Stomach (tissue), 9 donors: ENCODE results near the gene STC2. TPM values are rescaled to one million over a fixed set of nuclear protein-coding genes. Genes with fewer than 3 reads are reported as not detected.

Source experiments
- DNase-seq, 2 donors: peaks; one replicate each; pipeline versions ENCODE4 v3.0.0 to v3.0.0-alpha.2; 2013 to 2019
- H3K27ac ChIP-seq, 5 donors: fragments of 200-600 bp in 4 of 5; sonication (generic) in 4 of 5; one replicate each; pipeline ENCODE4 v1.5.1; 2013 to 2019; ENCODE audit warnings: mild to moderate bottlenecking in 1 of 5, moderate library complexity in 1 of 5
- H3K27me3 ChIP-seq, 3 donors: fragments of 200-600 bp; sonication (generic); one replicate each; pipeline ENCODE4 v1.5.1; 2017 to 2019; ENCODE audit warnings: mixed run types in 1 of 3
- H3K36me3 ChIP-seq, 4 donors: fragments of 200-600 bp; sonication (generic); 1 replicate in 3 of 4; 2 replicates in 1 of 4; pipeline ENCODE4 v1.5.1; 2016 to 2019
- H3K4me1 ChIP-seq, 4 donors: fragments of 200-600 bp; sonication (generic); one replicate each; pipeline ENCODE4 v1.5.1; 2016 to 2019
- H3K4me3 ChIP-seq, 4 donors: fragments of 200-600 bp; sonication (generic) in 3 of 4; one replicate each; pipeline ENCODE4 v1.5.1; 2016 to 2019; ENCODE audit warnings: mild to moderate bottlenecking in 1 of 4
- H3K9me3 ChIP-seq, 4 donors: fragments of 200-600 bp; sonication (generic); one replicate each; pipeline ENCODE4 v1.5.1; 2016 to 2019
- EP300 ChIP-seq: sonication (generic); formaldehyde crosslinking; IDR thresholded peaks from one replicate; pipeline ENCODE4 v1.6.1; 2017; ENCODE audit warnings: antibody characterized with exemption
- POLR2A ChIP-seq, 4 donors: fragments of 450-650 bp; IDR thresholded peaks; one replicate each; pipeline ENCODE4 v1.6.1; 2016; ENCODE audit warnings: antibody characterized with exemption in 4 of 4, control low read depth in 2 of 4, mild to moderate bottlenecking in 1 of 4, moderate library complexity in 1 of 4
- POLR2AphosphoS5 ChIP-seq, 3 donors: sonication (generic); formaldehyde crosslinking; IDR thresholded peaks; one replicate each; pipeline ENCODE4 v1.6.1; 2016; ENCODE audit warnings: antibody characterized with exemption in 3 of 3
- WGBS, 5 donors: extraction: QIAGEN DNeasy Blood & Tissue Kit in 3 of 5; methylation state at CpG; one replicate each; pipeline versions ENCODE4 v1.1.5 to v1.1.7; 2013 to 2018; 5-methylcytosine and 5-hydroxymethylcytosine counted together
- intact Hi-C: fragments of 100-400 bp; cut with DNase I; formaldehyde crosslinking; loops from one replicate; pipeline ENCODE4 v1.15.1; 2023; ENCODE audit warnings: low total_unique reads
- polyA plus RNA-seq, 3 donors: library from polyadenylated mRNA; stranded (reverse); fragments of 200-250 nt; gene quantifications; one replicate each; pipeline ENCODE4 v1.2.3, GENCODE V29; 2013
- total RNA-seq, 5 donors: library from RNA; depleted of rRNA; stranded (reverse); fragments of >200 nt; gene quantifications; one replicate each; pipeline versions ENCODE4 v1.1.0 to v1.2.3, GENCODE V29; 2014 to 2016
- TF ChIP-seq, protein P1 (sequence below), 7 experiments: fragments of 450-650 bp in 4 of 7; fragments of 200-600 bp in 3 of 7; sonication (generic) in 3 of 7; IDR thresholded peaks; one replicate each; pipeline ENCODE4 v1.5.1; 2016 to 2019; ENCODE audit warnings: antibody characterized with exemption in 7 of 7, control low read depth in 2 of 7, mild to moderate bottlenecking in 1 of 7
- donor health status: healthy with polysubstance abuse.
- donor health status: Bipolar disorder and iron deficiency.
- donor health status: healthy.

Gene STC2
- total and polyA plus RNA-seq, 8 donors: 0.15 to 2.6 (median 0.89) TPM; not detected in 1

DNA sequence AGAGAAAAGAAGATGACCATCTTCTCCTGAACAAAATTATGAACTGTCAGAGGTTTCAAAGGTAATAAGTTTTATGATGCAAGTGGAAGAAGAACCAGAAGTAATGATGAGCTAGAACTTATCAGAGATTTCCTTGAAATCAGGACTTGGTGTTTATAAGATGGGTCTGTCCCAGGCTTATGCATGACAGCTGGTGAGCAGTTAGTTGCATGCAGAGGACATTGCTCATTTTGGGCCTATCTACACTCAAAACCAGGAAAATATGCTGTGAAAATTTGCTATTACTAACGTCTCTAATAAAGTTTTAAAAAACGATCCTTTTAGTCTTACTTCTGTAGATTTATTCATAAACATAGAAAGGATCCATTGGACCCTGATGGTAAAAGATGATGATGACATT, 6.6 kb upstream of the STC2 start:
- H3K4me3 ChIP-seq: no peak overlapping the region
- H3K4me1 ChIP-seq: peaks cover 2 to 3% (median 3%) of the 10 kb centered on the region in 4 donors
- H3K27ac ChIP-seq: no peak overlapping the region
- H3K36me3 ChIP-seq: no peaks in the 10 kb centered on the region
- DNase-seq: no peak
- TF ChIP-seq POLR2AphosphoS5 (IDR thresholded peaks at IDR 0.05) (no peak), EP300 (no peak), POLR2A (IDR thresholded peaks at IDR 0.05) (no peak)
- TF ChIP-seq, protein P1, sequence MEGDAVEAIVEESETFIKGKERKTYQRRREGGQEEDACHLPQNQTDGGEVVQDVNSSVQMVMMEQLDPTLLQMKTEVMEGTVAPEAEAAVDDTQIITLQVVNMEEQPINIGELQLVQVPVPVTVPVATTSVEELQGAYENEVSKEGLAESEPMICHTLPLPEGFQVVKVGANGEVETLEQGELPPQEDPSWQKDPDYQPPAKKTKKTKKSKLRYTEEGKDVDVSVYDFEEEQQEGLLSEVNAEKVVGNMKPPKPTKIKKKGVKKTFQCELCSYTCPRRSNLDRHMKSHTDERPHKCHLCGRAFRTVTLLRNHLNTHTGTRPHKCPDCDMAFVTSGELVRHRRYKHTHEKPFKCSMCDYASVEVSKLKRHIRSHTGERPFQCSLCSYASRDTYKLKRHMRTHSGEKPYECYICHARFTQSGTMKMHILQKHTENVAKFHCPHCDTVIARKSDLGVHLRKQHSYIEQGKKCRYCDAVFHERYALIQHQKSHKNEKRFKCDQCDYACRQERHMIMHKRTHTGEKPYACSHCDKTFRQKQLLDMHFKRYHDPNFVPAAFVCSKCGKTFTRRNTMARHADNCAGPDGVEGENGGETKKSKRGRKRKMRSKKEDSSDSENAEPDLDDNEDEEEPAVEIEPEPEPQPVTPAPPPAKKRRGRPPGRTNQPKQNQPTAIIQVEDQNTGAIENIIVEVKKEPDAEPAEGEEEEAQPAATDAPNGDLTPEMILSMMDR (IDR thresholded peaks at IDR 0.05): no peak
- intact Hi-C loops: loop anchor here (5.0 kb wide), 1 partner anchor 43 kb away; no protein-coding TSS in a partner anchor
- peaks cover 0 to 42% (median 4%) of the 10 kb centered on the region in 3 donors for H3K27me3 ChIP-seq
- 68 to 80% (median 70%) methylated on average over 2 of the region's 2 CpGs for WGBS, 5 donors
- no peaks in the 10 kb centered on the region for H3K9me3 ChIP-seq

DNA sequence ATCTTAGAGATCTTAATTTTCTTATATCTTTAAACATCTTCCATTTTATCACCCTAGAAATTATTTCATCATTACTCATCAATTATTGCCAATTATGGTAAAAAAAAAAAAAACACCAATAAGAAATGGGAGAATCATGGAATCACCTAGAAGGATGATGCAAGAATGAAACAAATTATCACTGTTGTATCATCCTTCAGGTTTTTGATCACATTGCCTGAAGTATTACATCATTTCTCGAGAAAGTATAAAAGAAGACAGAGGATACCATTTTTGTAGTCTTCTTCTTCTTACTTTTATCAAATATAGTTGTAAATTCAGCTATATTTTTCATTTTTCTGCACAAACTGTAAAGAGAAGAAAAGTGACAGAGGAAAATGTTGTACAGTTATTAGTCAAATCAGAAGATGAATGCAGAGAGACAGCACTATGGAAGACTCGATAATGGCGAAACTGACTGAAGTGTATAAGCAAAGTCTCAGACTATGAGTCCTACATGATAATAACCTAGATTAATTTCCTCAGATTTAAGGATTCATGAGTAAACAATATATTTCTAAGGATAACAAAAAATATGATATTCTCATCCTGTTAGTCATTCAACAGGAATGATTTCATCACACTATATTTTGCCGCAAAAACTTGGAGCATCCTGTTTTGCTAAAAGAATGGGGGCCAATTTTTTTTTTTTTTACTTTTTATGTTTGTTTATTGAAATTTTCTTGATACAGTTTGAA, 5.9 kb upstream of the STC2 start:
- H3K27ac ChIP-seq: no peak overlapping the region
- DNase-seq: no peak
- H3K36me3 ChIP-seq: no peaks in the 10 kb centered on the region
- peaks cover 9 to 10% (median 10%) of the 10 kb centered on the region in 4 donors for H3K4me1 ChIP-seq
- TF ChIP-seq POLR2AphosphoS5 (IDR thresholded peaks at IDR 0.05): no peak
- TF ChIP-seq, protein P1 (IDR thresholded peaks at IDR 0.05): no peak
- peaks cover 0 to 49% (median 11%) of the 10 kb centered on the region in 3 donors for H3K27me3 ChIP-seq
- H3K9me3 ChIP-seq: no peaks in the 10 kb centered on the region
- intact Hi-C loops: loop anchor here (5.0 kb wide), 1 partner anchor 42 kb away; no protein-coding TSS in a partner anchor
- 83 to 90% (median 86%) methylated on average over 4 of the region's 4 CpGs for WGBS, 5 donors
- no peak overlapping the region for H3K4me3 ChIP-seq

DNA sequence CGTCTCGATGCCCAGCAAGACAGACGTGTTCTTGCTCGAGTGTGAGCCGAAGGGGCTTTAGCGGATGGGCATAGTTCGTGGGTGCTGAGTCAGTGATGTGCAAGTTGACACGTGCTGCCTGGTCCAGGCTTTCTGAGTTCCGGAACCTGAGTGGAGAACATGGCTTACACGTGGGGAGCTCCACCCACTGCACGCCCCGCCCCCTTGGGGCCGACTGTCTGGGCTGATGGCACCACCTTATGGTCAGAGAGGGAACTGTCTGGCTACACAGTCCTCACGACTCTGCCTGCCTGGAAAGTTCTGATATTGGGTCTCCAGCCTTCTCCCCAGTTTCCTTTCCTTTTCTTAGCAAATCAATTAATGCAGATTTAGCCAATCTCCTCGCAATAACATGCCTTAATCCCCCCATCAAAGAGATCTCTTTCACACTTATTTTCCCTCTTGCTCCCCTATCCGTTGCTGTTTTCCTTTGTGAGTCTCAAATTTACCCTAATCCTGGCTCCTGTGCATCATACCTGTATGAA, 3.8 kb upstream of the STC2 start:
- WGBS, 5 donors: 42 to 54% (median 46%) methylated on average over 13 to 16 of the region's 16 CpGs
- H3K4me1 ChIP-seq: peaks cover 30 to 31% (median 30%) of the 10 kb centered on the region in 4 donors
- H3K9me3 ChIP-seq: no peaks in the 10 kb centered on the region
- peaks cover 9 to 68% (median 32%) of the 10 kb centered on the region in 3 donors for H3K27me3 ChIP-seq
- no peaks in the 10 kb centered on the region for H3K36me3 ChIP-seq
- intact Hi-C loops: loop anchor here (5.0 kb wide), 1 partner anchor 40 kb away; no protein-coding TSS in a partner anchor
- no peak overlapping the region for H3K27ac ChIP-seq
- TF ChIP-seq POLR2A (IDR thresholded peaks at IDR 0.05): no peak
- TF ChIP-seq EP300: no peak
- TF ChIP-seq POLR2AphosphoS5 (IDR thresholded peaks at IDR 0.05): peak in 1 of 3 donors; percentile 23
- TF ChIP-seq, protein P1 (IDR thresholded peaks at IDR 0.05): peak in 6 of 7 experiments; percentile 40 to 92 (median 79)
- peak; percentile 86 to 90 for DNase-seq
- H3K4me3 ChIP-seq: no peak overlapping the region

DNA sequence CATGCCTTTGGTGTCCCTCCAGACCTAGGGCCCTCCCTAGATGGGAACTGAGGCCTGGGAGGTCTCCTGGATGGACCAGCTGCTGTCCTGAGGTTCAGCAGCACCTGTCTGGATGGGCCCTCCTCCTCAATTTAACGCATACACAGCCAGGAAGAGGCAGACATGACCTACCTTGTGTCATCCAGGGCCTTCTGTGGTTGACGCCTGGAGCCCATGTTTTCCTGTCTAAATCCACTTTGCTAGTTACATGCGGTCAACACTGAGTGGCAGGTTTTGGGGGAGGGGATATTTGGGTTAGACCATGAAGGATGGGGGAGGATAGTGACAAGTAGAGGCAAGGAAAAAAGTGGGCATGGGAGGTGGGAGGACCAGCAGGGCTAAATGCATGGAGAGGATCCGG, 3.1 kb upstream of the STC2 start:
- Histone ChIP-seq H3K27ac (no peak overlapping the region), H3K4me3 (no peak overlapping the region), H3K27me3 (peaks cover 13 to 70% (median 39%) of the 10 kb centered on the region in 3 donors), H3K36me3 (no peaks in the 10 kb centered on the region), H3K4me1 (peaks cover 33 to 38% (median 37%) of the 10 kb centered on the region in 4 donors), H3K9me3 (no peaks in the 10 kb centered on the region)
- TF ChIP-seq POLR2AphosphoS5 (IDR thresholded peaks at IDR 0.05): no peak
- TF ChIP-seq, protein P1 (IDR thresholded peaks at IDR 0.05): no peak
- TF ChIP-seq EP300: no peak
- TF ChIP-seq POLR2A (IDR thresholded peaks at IDR 0.05): no peak
- intact Hi-C loops: loop anchor here (5.0 kb wide), 1 partner anchor 39 kb away; no protein-coding TSS in a partner anchor
- no peak for DNase-seq
- whole genome bisulfite sequencing, 5 donors: 88 to 95% (median 90%) methylated on average over 4 of the region's 4 CpGs
